Activated CD4-positive, alpha-beta T cell treated with anti-CD3 and anti-CD28 coated beads for 36 hours (primary cell): ENCODE data around the gene LHX1. TPM values are rescaled to one million over a fixed set of nuclear protein-coding genes. Genes with fewer than 3 reads are reported as not detected.

ENCODE experiments used
- ATAC-seq: fragments of 200-7000 bp; cut with Tn5 transposase; one replicate; pipeline ENCODE4 v1.10.0; 2021; ENCODE audit warnings: mild to moderate bottlenecking, moderate library complexity
- CTCF ChIA-PET: fragments of 350-600 bp; sonication (Branson Sonifier 250); formaldehyde crosslinking; loops from one replicate; lab custom pipeline; 2021; ENCODE audit warnings: antibody characterized with exemption; lab: Charles Lee
- POLR2A ChIA-PET: fragments of 350-600 bp; sonication (Branson Sonifier 250); formaldehyde crosslinking; loops from one replicate; lab custom pipeline; 2021; ENCODE audit warnings: antibody characterized with exemption, inconsistent platforms; lab: Charles Lee
- DNase-seq: peaks from one replicate; pipeline ENCODE4 v3.0.0-alpha.2; 2020
- H3K27ac Mint-ChIP-seq: one replicate; pipeline ENCODE4 v1.8.0; 2021; ENCODE audit warnings: mixed read lengths
- H3K27me3 Mint-ChIP-seq: one replicate; pipeline ENCODE4 v1.8.0; 2021; ENCODE audit warnings: mixed read lengths
- H3K36me3 Mint-ChIP-seq: one replicate; pipeline ENCODE4 v1.8.0; 2021; ENCODE audit warnings: low read depth, mixed read lengths
- H3K4me1 Mint-ChIP-seq: one replicate; pipeline ENCODE4 v1.8.0; 2021; ENCODE audit warnings: mixed read lengths
- H3K4me3 Mint-ChIP-seq: one replicate; pipeline ENCODE4 v1.8.0; 2021; ENCODE audit warnings: mild to moderate bottlenecking, moderate library complexity, mixed read lengths
- H3K9me3 Mint-ChIP-seq: one replicate; pipeline ENCODE4 v1.8.0; 2021; ENCODE audit warnings: low read depth, mixed read lengths
- intact Hi-C, 2 experiments: fragments of 100-400 bp; cut with DNase I in 1 of 2; cut with micrococcal nuclease in 1 of 2; formaldehyde crosslinking; loops; one replicate each; pipeline versions ENCODE4 v1.14.2 to v1.15.1; 2022 to 2024; cut with DNase I, micrococcal nuclease
- total RNA-seq, 2 experiments: library from RNA; stranded (reverse); gene quantifications; one replicate each; pipeline ENCODE4 v1.2.3, GENCODE V29; 2021

LHX1 gene
- total RNA-seq, 2 experiments from 2014 or later, result not detected

GRCh38 chr17:36947922-36948716, 10.8 kb downstream of the LHX1 start:
- peaks cover 47% of the 10 kb centered on the region for H3K4me1 Mint-ChIP-seq
- ChIA-PET POLR2A (interaction anchor here (1.6 kb wide), 1 partner anchor 10 kb away, joined by 8 read pairs; the partner anchor contains the start of gene LHX1), CTCF (interaction anchor here (1.0 kb wide), 1 partner anchor 225 kb away, joined by 3 read pairs; no protein-coding TSS in a partner anchor)
- intact Hi-C loops, result loop anchor here (1.0 to 5.0 kb wide), 13 partner anchors 9 to 695 kb away; partner anchors contain the start of genes ACACA (in 1 of the 2), DDX52 (in 1 of the 2), GGNBP2 (in 1 of the 2) and LHX1 (in 1 of the 2)
- peak overlapping the region; percentile 90 for H3K4me3 Mint-ChIP-seq
- no peaks in the 10 kb centered on the region for H3K9me3 Mint-ChIP-seq
- DNase-seq (peak; percentile 9), ATAC-seq (peak; percentile 4)
- H3K36me3 Mint-ChIP-seq, result peaks cover 31% of the 10 kb centered on the region
- H3K27ac Mint-ChIP-seq, result peak overlapping the region; percentile 94
- peaks cover 35% of the 10 kb centered on the region for H3K27me3 Mint-ChIP-seq

GRCh38 chr17:36948717-36949460, 11.6 kb downstream of the LHX1 start, which contains the start of gene AATF:
TSS of gene AATF (plus strand) at chr17:36948954. CDS start at chr17:36949126, 172 bp downstream.
- Mint-ChIP-seq H3K9me3 (no peaks in the 10 kb centered on the region), H3K4me1 (peaks cover 47% of the 10 kb centered on the region), H3K36me3 (peaks cover 35% of the 10 kb centered on the region), H3K27me3 (peaks cover 28% of the 10 kb centered on the region), H3K27ac (peak within 1 kb of the TSS; percentile 94), H3K4me3 (peak within 1 kb of the TSS; percentile 90)
- POLR2A ChIA-PET, result interaction anchor here (0.7 to 1.6 kb wide), 2 partner anchors 11 to 27 kb away, joined by 3 to 8 read pairs; partner anchors contain the start of gene LHX1
- CTCF ChIA-PET, result interaction anchor here (1.0 to 1.1 kb wide), 2 partner anchors 15 to 225 kb away, joined by 3 to 4 read pairs; no protein-coding TSS in a partner anchor
- DNase-seq (peak; percentile 97), ATAC-seq (peak; percentile 99)
- intact Hi-C loops, result loop anchor here (1.0 to 5.0 kb wide), 13 partner anchors 10 to 694 kb away; partner anchors contain the start of genes ACACA (in 1 of the 2), DDX52 (in 1 of the 2), GGNBP2 (in 1 of the 2) and LHX1 (in 1 of the 2)

GRCh38 chr17:36949461-36949927, 12.2 kb downstream of the LHX1 start:
- intact Hi-C loops, result loop anchor here (2.0 to 5.0 kb wide), 6 partner anchors 17 to 463 kb away; partner anchors contain the start of genes ACACA (in 1 of the 2), GGNBP2 (in 1 of the 2), TADA2A (in 1 of the 2) and ZNHIT3 (in 1 of the 2)
- peak; percentile 6 for ATAC-seq

GRCh38 chr17:36950027-36950426, 12.8 kb downstream of the LHX1 start:
- CTCF ChIA-PET, result interaction anchor here (1.0 kb wide), 1 partner anchor 98 kb away, joined by 4 read pairs; no protein-coding TSS in a partner anchor
- DNase-seq (no peak), ATAC-seq (no peak)
- Mint-ChIP-seq H3K4me1 (peaks cover 50% of the 10 kb centered on the region), H3K27me3 (peaks cover 20% of the 10 kb centered on the region), H3K4me3 (peak overlapping the region; percentile 90), H3K27ac (peak overlapping the region; percentile 94), H3K36me3 (peaks cover 45% of the 10 kb centered on the region), H3K9me3 (no peaks in the 10 kb centered on the region)
- intact Hi-C loops, result no loop called here
- POLR2A ChIA-PET, result interaction anchor here (1.6 kb wide), 1 partner anchor 12 kb away, joined by 8 read pairs; the partner anchor contains the start of gene LHX1

More at GRCh38 chr17:36949461-36949927, 12.2 kb downstream of the LHX1 start:
- ChIA-PET POLR2A (interaction anchor here (0.7 to 1.6 kb wide), 2 partner anchors 12 to 28 kb away, joined by 3 to 8 read pairs; partner anchors contain the start of gene LHX1), CTCF (interaction anchor here (1.0 to 1.1 kb wide), 2 partner anchors 16 to 226 kb away, joined by 3 to 4 read pairs; no protein-coding TSS in a partner anchor)
- H3K4me1 Mint-ChIP-seq, result peaks cover 48% of the 10 kb centered on the region
- DNase-seq, result no peak
- peaks cover 41% of the 10 kb centered on the region for H3K36me3 Mint-ChIP-seq
- peak overlapping the region; percentile 94 for H3K27ac Mint-ChIP-seq
- peaks cover 26% of the 10 kb centered on the region for H3K27me3 Mint-ChIP-seq
- peak overlapping the region; percentile 90 for H3K4me3 Mint-ChIP-seq
- no peaks in the 10 kb centered on the region for H3K9me3 Mint-ChIP-seq

- Mint-ChIP-seq H3K27ac (no peak overlapping the region), H3K36me3 (peaks cover 54% of the 10 kb centered on the region), H3K4me1 (peaks cover 53% of the 10 kb centered on the region), H3K4me3 (peak overlapping the region; percentile 3), H3K27me3 (peaks cover 13% of the 10 kb centered on the region), H3K9me3 (no peaks in the 10 kb centered on the region)
- intact Hi-C loops, result no loop called here
- ATAC-seq, result no peak
- ChIA-PET POLR2A (no interaction called here), CTCF (interaction anchor here (1.0 kb wide), 3 partner anchors 27 to 296 kb away, joined by 3 to 4 read pairs (median 3); no protein-coding TSS in a partner anchor)
- no peak for DNase-seq
Observed at GRCh38 chr17:36951084-36951789, 14.0 kb downstream of the LHX1 start.

GRCh38 chr17:36971508-36971907, 34.2 kb downstream of the LHX1 start:
- POLR2A ChIA-PET, result interaction anchor here (0.6 kb wide), 1 partner anchor 387 kb away, joined by 4 read pairs; no protein-coding TSS in a partner anchor
- CTCF ChIA-PET, result interaction anchor here (0.5 to 0.6 kb wide), 2 partner anchors 15 to 31 kb away, joined by 3 read pairs; no protein-coding TSS in a partner anchor

GRCh38 chr17:36972186-36972700, 35.0 kb downstream of the LHX1 start:
- CTCF ChIA-PET, result interaction anchor here (1.2 kb wide), 1 partner anchor 10 kb away, joined by 4 read pairs; no protein-coding TSS in a partner anchor
- Mint-ChIP-seq H3K4me1 (peaks cover 57% of the 10 kb centered on the region), H3K36me3 (peaks cover 41% of the 10 kb centered on the region), H3K9me3 (no peaks in the 10 kb centered on the region), H3K27ac (no peak overlapping the region), H3K4me3 (no peak overlapping the region), H3K27me3 (no peaks in the 10 kb centered on the region)
- intact Hi-C loops, result no loop called here
- POLR2A ChIA-PET, result no interaction called here
- DNase-seq (no peak), ATAC-seq (no peak)

More at GRCh38 chr17:36971508-36971907, 34.2 kb downstream of the LHX1 start:
- DNase-seq (no peak), ATAC-seq (no peak)
- H3K4me1 Mint-ChIP-seq, result peaks cover 57% of the 10 kb centered on the region
- no peaks in the 10 kb centered on the region for H3K27me3 Mint-ChIP-seq
- H3K36me3 Mint-ChIP-seq, result peaks cover 42% of the 10 kb centered on the region
- no peak overlapping the region for H3K27ac Mint-ChIP-seq
- no peak overlapping the region for H3K4me3 Mint-ChIP-seq
- intact Hi-C loops, result no loop called here
- H3K9me3 Mint-ChIP-seq, result no peaks in the 10 kb centered on the region

- H3K4me3 Mint-ChIP-seq, result no peak overlapping the region
- H3K27ac Mint-ChIP-seq, result no peak overlapping the region
- intact Hi-C loops, result no loop called here
- H3K27me3 Mint-ChIP-seq, result no peaks in the 10 kb centered on the region
- no peaks in the 10 kb centered on the region for H3K9me3 Mint-ChIP-seq
- POLR2A ChIA-PET, result no interaction called here
- ATAC-seq, result no peak
- DNase-seq, result no peak
- CTCF ChIA-PET, result interaction anchor here (1.2 kb wide), 1 partner anchor 11 kb away, joined by 4 read pairs; no protein-coding TSS in a partner anchor
- H3K4me1 Mint-ChIP-seq, result peaks cover 54% of the 10 kb centered on the region
- H3K36me3 Mint-ChIP-seq, result peaks cover 34% of the 10 kb centered on the region
Observed at GRCh38 chr17:36972905-36973304, 35.6 kb downstream of the LHX1 start.

GRCh38 chr17:36975922-36976515, 38.7 kb downstream of the LHX1 start:
- no peak for ATAC-seq
- CTCF ChIA-PET, result interaction anchor here (0.9 to 1.4 kb wide), 4 partner anchors 13 to 72 kb away, joined by 3 to 4 read pairs (median 3); no protein-coding TSS in a partner anchor
- H3K4me3 Mint-ChIP-seq, result no peak overlapping the region

More at GRCh38 chr17:36975922-36976515, 38.7 kb downstream of the LHX1 start:
- intact Hi-C loops, result no loop called here
- DNase-seq, result no peak
- Mint-ChIP-seq H3K27me3 (no peaks in the 10 kb centered on the region), H3K27ac (peak overlapping the region; percentile 59), H3K36me3 (peaks cover 21% of the 10 kb centered on the region), H3K9me3 (no peaks in the 10 kb centered on the region), H3K4me1 (peaks cover 59% of the 10 kb centered on the region)
- POLR2A ChIA-PET, result no interaction called here
